ENCODE results near the gene NR4A1.

The NR4A1 gene

DNA sequence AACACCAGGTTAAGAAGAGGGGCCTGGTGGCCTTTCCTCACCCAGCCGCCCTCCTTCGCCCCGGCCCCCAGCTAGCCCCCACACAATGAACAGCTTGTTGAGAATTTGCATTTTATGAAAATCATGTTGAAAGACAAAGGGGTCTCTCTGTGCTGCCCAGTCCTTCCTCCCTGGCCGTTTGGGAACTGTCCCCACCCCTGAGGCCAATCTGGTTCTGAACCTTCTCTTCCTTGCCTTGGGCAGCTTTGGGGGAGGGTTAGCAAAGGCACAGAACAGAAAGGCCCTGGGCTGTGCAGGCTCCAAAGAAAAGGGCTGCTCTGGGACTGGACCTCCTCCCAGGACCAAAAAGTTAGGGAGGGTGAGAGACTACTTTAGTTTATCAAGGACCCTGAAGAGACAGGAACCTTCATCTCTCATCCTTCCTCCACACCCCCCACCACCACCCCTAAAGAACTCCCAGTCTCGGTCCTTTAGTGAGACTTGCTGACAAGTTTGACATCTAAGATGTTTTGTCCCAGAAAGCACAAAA lies 43.2 kb upstream of the NR4A1 start:
- H3K27me3 ChIP-seq (ENCODE audit: control insufficient read depth in 2 of 2, insufficient read depth in 2 of 2, low read length in 2 of 2): peaks cover 8 to 13% of the 10 kb centered on the region in 2 donors
- H3K9me3 ChIP-seq (ENCODE audit: control insufficient read depth in 2 of 2, low read length in 2 of 2): no peaks in the 10 kb centered on the region
- H3K4me3 ChIP-seq (ENCODE audit: low read length in 2 of 2): peak overlapping the region; percentile 60 to 67
- peak overlapping the region; percentile 65 to 79 for H3K27ac ChIP-seq (ENCODE audit: low read depth in 2 of 2, low read length in 2 of 2)
- peak overlapping the region in 1 of 2 donors; percentile 72 for H3K9ac ChIP-seq (ENCODE audit: low read depth in 1 of 2, low read length in 2 of 2)
- peaks cover 11 to 21% of the 10 kb centered on the region in 2 donors for H3K4me1 ChIP-seq (ENCODE audit: control insufficient read depth in 2 of 2, insufficient read depth in 2 of 2, low read length in 2 of 2)
- no peaks in the 10 kb centered on the region for H3K36me3 ChIP-seq (ENCODE audit: control insufficient read depth in 2 of 2, insufficient read depth in 2 of 2, low read length in 2 of 2)

DNA sequence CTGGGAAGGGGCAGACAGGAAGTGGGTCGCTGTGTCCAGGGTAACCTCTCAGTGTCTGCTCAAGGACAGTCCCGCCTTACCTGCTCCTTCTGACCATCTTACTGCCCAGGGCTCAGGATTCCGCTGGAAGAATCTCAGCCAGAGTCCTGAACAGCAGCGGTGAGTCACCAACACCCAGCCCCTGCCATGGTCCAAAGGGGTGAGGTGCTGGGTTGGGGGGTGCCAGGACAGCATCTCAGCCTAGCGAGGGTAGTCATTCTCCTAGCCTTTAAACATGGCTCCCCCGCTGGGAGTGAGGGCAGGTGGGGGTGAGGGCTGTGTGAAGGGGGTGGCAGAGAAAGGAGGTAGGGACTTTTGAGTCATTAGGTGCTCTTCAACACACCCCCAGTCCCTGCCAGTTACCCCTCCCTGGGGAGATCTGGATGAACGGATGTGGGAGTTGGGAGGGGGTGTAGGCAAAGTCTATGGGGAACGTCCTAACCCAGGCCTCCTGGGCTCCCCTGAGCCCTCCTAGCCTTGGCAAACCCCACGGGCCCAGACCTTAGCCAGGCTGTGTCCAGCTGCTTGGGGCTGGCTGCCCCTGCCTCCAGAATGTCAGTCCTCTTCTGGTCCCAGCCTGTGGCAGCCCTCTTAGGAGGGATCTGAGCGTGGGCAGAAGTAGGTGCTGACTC lies 42.0 kb upstream of the NR4A1 start:
- H3K4me1 ChIP-seq (ENCODE audit: control insufficient read depth in 2 of 2, insufficient read depth in 2 of 2, low read length in 2 of 2): peaks cover 11 to 21% of the 10 kb centered on the region in 2 donors
- H3K9me3 ChIP-seq (ENCODE audit: control insufficient read depth in 2 of 2, low read length in 2 of 2): no peaks in the 10 kb centered on the region
- H3K9ac ChIP-seq (ENCODE audit: low read depth in 1 of 2, low read length in 2 of 2): no peak overlapping the region
- H3K36me3 ChIP-seq (ENCODE audit: control insufficient read depth in 2 of 2, insufficient read depth in 2 of 2, low read length in 2 of 2): peaks cover 3 to 5% of the 10 kb centered on the region in 2 donors
- H3K27me3 ChIP-seq (ENCODE audit: control insufficient read depth in 2 of 2, insufficient read depth in 2 of 2, low read length in 2 of 2): peaks cover 8 to 13% of the 10 kb centered on the region in 2 donors
- peak overlapping the region; percentile 77 to 79 for H3K27ac ChIP-seq (ENCODE audit: low read depth in 2 of 2, low read length in 2 of 2)
- H3K4me3 ChIP-seq (ENCODE audit: low read length in 2 of 2): peak overlapping the region in 1 of 2 donors; percentile 67

DNA sequence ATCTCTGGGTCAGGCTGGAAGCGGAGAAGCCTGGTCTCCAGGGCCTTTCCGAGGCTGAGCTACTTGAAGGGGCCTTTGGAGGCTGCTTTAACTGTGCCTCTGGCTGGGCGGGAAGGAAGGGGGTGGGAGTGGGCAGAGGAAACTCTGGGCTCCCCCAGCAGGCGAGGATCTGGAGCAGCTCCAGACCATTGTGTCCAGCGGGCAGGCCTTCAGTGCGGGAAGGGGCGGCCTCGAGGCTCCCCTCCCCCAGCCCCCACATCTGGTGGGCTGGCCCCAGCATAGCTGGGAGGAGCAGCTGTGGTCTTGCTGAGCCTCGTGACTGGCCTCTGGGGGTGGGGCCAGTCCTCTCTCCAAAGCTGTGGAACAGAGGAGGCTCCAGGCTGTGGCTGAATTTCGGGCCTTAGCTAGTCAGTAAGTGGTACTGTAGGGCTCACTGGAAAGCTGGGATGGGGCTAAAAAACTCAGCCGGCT lies 41.1 kb upstream of the NR4A1 start:
- peaks cover 11 to 21% of the 10 kb centered on the region in 2 donors for H3K4me1 ChIP-seq (ENCODE audit: control insufficient read depth in 2 of 2, insufficient read depth in 2 of 2, low read length in 2 of 2)
- H3K9ac ChIP-seq (ENCODE audit: low read depth in 1 of 2, low read length in 2 of 2): peak overlapping the region; percentile 13 to 52
- no peak overlapping the region for H3K4me3 ChIP-seq (ENCODE audit: low read length in 2 of 2)
- peaks cover 3 to 5% of the 10 kb centered on the region in 2 donors for H3K36me3 ChIP-seq (ENCODE audit: control insufficient read depth in 2 of 2, insufficient read depth in 2 of 2, low read length in 2 of 2)
- H3K27ac ChIP-seq (ENCODE audit: low read depth in 2 of 2, low read length in 2 of 2): peak overlapping the region; percentile 77 to 79
- H3K9me3 ChIP-seq (ENCODE audit: control insufficient read depth in 2 of 2, low read length in 2 of 2): no peaks in the 10 kb centered on the region
- H3K27me3 ChIP-seq (ENCODE audit: control insufficient read depth in 2 of 2, insufficient read depth in 2 of 2, low read length in 2 of 2): peaks cover 9 to 15% of the 10 kb centered on the region in 2 donors

DNA sequence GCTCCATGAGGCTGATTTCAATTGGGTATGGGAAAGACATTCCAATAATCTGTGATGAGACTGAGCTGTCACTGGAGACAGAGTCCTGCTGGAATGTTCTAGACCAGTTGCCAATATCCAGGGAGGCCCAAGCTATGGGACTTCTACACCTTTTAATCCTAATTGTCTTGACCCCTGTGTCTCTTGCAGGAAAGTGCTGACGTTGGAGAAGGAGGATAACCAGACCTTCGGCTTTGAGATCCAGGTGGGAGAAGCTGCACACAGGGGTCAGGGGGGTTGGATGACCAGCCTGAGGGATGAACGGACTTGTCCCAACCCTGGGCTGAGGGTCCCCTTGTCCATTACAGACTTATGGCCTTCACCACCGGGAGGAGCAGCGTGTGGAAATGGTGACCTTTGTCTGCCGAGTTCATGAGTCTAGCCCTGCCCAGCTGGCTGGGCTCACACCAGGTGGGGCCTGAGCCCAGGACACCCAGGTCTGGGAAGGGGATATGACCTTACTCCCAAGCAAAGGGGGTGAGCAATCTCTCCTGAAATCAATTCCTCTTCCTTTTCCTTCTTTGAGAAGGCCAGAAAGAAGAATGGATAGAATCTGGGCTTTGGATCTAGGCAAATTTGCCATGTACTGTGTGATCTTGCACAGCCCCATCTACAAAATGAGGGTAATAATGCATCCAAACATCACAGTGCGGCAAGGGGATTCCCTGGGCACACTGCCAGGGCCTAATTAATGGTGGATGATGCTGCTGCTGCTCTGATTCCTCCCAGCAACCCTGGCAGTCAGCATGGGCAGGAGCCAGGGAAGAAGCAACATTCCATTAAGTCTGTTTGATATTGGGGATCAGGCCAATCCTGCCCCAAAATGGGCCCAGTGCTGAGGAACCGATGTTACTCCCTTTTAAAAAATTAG lies 40.3 kb upstream of the NR4A1 start:
- no peak overlapping the region for H3K4me3 ChIP-seq (ENCODE audit: low read length in 2 of 2)
- H3K36me3 ChIP-seq (ENCODE audit: control insufficient read depth in 2 of 2, insufficient read depth in 2 of 2, low read length in 2 of 2): peaks cover 3 to 5% of the 10 kb centered on the region in 2 donors
- peaks cover 10 to 21% of the 10 kb centered on the region in 2 donors for H3K4me1 ChIP-seq (ENCODE audit: control insufficient read depth in 2 of 2, insufficient read depth in 2 of 2, low read length in 2 of 2)
- peaks cover 4 to 8% of the 10 kb centered on the region in 2 donors for H3K27me3 ChIP-seq (ENCODE audit: control insufficient read depth in 2 of 2, insufficient read depth in 2 of 2, low read length in 2 of 2)
- peak overlapping the region in 1 of 2 donors; percentile 13 for H3K9ac ChIP-seq (ENCODE audit: low read depth in 1 of 2, low read length in 2 of 2)
- H3K27ac ChIP-seq (ENCODE audit: low read depth in 2 of 2, low read length in 2 of 2): peak overlapping the region; percentile 77 to 79
- H3K9me3 ChIP-seq (ENCODE audit: control insufficient read depth in 2 of 2, low read length in 2 of 2): no peaks in the 10 kb centered on the region

DNA sequence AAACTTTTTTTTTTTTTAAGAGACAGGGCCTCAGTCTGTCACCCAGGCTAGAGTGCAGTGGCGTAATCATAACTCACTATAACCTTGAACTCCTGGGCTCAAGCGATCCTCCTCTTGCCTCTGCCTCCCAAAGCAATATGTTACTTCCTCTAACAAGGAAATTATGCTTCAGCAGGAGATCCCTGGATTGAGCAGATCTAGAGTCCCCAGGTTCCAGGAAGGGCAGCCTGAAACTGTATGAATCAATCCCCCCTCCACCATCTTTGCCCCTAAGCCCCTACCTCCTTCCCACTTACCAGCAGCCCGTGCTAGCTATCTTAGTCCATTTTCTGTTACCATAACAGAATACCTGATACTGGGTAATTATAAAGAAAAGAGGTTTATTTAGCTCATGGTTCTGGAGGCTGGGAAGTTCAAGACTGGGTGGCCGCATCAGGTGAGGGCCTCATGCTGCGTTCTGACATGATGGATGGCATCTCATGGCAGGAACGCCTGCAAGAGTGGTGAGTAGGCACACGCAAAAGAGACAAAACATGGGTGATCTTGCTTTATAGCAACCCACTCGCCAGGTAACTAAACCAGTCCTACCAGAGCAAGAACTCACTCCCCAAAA lies 39.5 kb upstream of the NR4A1 start:
- Histone ChIP-seq H3K27me3 (ENCODE audit: control insufficient read depth in 2 of 2, insufficient read depth in 2 of 2, low read length in 2 of 2) (peaks cover 3 to 5% of the 10 kb centered on the region in 2 donors), H3K9me3 (ENCODE audit: control insufficient read depth in 2 of 2, low read length in 2 of 2) (no peaks in the 10 kb centered on the region), H3K36me3 (ENCODE audit: control insufficient read depth in 2 of 2, insufficient read depth in 2 of 2, low read length in 2 of 2) (peaks cover 3 to 5% of the 10 kb centered on the region in 2 donors), H3K27ac (ENCODE audit: low read depth in 2 of 2, low read length in 2 of 2) (no peak overlapping the region), H3K9ac (ENCODE audit: low read depth in 1 of 2, low read length in 2 of 2) (no peak overlapping the region), H3K4me3 (ENCODE audit: low read length in 2 of 2) (no peak overlapping the region), H3K4me1 (ENCODE audit: control insufficient read depth in 2 of 2, insufficient read depth in 2 of 2, low read length in 2 of 2) (peaks cover 5 to 21% of the 10 kb centered on the region in 2 donors)

DNA sequence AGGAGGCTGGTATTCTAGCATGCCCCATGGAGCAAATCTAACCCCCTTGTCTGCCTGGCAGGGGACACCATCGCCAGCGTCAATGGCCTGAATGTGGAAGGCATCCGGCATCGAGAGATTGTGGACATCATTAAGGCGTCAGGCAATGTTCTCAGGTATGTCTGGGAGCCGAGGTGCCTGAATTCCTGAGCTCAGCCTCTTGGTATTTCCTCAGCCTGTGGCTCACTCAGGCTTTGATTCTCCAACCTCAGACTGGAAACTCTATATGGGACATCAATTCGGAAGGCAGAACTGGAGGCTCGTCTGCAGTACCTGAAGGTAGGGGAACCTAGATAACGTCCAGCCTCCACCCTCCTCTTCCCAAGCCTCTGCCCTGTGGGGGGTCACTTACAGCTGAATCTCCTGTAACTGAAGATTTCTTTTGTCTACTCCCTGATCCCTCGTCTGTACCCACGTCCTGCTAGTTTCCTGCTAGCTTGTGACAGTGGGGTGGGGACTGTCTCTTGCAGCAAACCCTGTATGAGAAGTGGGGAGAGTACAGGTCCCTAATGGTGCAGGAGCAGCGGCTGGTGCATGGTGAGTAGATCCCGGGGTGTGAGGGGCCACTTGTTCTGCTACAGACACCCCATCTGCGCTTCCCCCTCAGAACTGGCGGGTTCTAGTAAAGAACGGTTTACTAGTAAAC lies 37.5 kb upstream of the NR4A1 start:
- H3K4me1 ChIP-seq (ENCODE audit: control insufficient read depth in 2 of 2, insufficient read depth in 2 of 2, low read length in 2 of 2): peaks cover 5 to 15% of the 10 kb centered on the region in 2 donors
- H3K9ac ChIP-seq (ENCODE audit: low read depth in 1 of 2, low read length in 2 of 2): no peak overlapping the region
- H3K9me3 ChIP-seq (ENCODE audit: control insufficient read depth in 2 of 2, low read length in 2 of 2): no peaks in the 10 kb centered on the region
- H3K27me3 ChIP-seq (ENCODE audit: control insufficient read depth in 2 of 2, insufficient read depth in 2 of 2, low read length in 2 of 2): peaks cover 3 to 6% of the 10 kb centered on the region in 2 donors
- no peak overlapping the region for H3K27ac ChIP-seq (ENCODE audit: low read depth in 2 of 2, low read length in 2 of 2)
- no peak overlapping the region for H3K4me3 ChIP-seq (ENCODE audit: low read length in 2 of 2)
- peaks cover 3 to 5% of the 10 kb centered on the region in 2 donors for H3K36me3 ChIP-seq (ENCODE audit: control insufficient read depth in 2 of 2, insufficient read depth in 2 of 2, low read length in 2 of 2)

DNA sequence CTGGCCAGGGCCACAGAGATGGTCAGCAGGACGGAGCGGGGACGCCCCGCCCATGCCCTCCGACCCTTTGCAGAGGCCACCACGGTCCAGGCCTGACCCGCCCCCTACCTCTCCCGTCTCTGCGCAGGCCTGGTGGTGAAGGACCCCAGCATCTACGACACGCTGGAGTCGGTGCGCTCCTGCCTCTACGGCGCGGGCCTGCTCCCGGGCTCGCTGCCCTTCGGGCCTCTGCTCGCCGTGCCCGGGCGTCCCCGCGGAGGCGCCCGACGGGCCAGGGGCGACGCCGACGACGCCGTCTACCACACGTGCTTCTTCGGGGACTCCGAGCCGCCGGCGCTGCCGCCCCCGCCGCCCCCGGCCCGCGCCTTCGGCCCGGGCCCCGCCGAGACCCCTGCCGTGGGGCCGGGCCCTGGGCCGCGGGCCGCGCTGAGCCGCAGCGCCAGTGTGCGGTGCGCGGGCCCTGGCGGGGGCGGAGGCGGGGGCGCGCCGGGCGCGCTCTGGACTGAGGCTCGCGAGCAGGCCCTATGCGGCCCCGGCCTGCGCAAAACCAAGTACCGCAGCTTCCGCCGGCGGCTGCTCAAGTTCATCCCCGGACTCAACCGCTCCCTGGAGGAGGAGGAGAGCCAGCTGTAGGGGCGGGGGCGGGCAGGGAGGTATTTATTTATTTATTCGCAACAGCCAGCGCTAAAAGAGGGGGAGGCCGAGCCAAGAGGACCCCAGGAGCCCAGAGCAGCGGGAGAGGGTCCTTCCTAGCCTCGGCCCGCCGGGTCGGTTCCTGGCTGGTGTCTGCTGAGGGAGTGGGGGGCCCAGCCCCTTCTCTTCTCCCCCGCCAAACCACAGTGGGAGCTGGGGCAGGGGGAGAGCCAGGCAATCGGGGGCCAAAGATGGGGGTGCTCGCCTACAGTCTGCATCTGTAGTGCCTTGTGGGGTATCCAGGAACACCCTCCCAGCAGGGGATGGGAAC lies 36.4 kb upstream of the NR4A1 start:
- Histone ChIP-seq H3K4me1 (ENCODE audit: control insufficient read depth in 2 of 2, insufficient read depth in 2 of 2, low read length in 2 of 2) (peaks cover 5 to 8% of the 10 kb centered on the region in 2 donors), H3K27ac (ENCODE audit: low read depth in 2 of 2, low read length in 2 of 2) (no peak overlapping the region), H3K36me3 (ENCODE audit: control insufficient read depth in 2 of 2, insufficient read depth in 2 of 2, low read length in 2 of 2) (peaks cover 3 to 5% of the 10 kb centered on the region in 2 donors)

DNA sequence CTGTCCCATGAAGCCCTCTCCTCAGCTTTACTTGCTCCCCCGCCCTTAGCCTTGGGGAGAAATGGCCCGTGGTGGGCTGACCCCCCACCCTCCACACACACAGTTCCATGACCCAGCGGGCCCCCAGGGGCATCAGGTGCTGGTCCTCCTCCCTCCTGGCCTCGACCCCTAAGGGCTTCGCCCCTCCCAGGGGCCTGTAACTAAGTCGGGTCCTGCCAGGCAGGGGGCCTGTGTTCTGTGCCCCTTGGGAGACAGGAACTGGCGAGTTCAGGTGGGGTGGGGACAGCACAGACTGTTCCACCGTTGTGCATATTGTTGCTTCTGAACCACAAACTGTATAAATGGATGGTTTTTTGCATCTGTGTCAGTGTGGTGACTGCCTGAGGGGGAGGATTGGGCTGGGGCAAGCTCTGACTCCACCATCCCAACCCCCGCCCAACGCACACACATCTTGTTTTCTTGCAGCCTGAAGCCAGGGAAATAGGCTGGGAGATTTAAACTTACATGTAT lies 35.7 kb upstream of the NR4A1 start:
- Histone ChIP-seq H3K9me3 (ENCODE audit: control insufficient read depth in 2 of 2, low read length in 2 of 2) (no peaks in the 10 kb centered on the region), H3K27ac (ENCODE audit: low read depth in 2 of 2, low read length in 2 of 2) (no peak overlapping the region)

More for the DNA sequence above, 36.4 kb upstream of the NR4A1 start:
- H3K9ac ChIP-seq (ENCODE audit: low read depth in 1 of 2, low read length in 2 of 2): no peak overlapping the region
- H3K27me3 ChIP-seq (ENCODE audit: control insufficient read depth in 2 of 2, insufficient read depth in 2 of 2, low read length in 2 of 2): peaks cover 6% of the 10 kb centered on the region in 2 donors
- no peaks in the 10 kb centered on the region for H3K9me3 ChIP-seq (ENCODE audit: control insufficient read depth in 2 of 2, low read length in 2 of 2)
- H3K4me3 ChIP-seq (ENCODE audit: low read length in 2 of 2): no peak overlapping the region

More for the DNA sequence above, 35.7 kb upstream of the NR4A1 start:
- no peak overlapping the region for H3K9ac ChIP-seq (ENCODE audit: low read depth in 1 of 2, low read length in 2 of 2)
- peaks cover 3 to 5% of the 10 kb centered on the region in 2 donors for H3K36me3 ChIP-seq (ENCODE audit: control insufficient read depth in 2 of 2, insufficient read depth in 2 of 2, low read length in 2 of 2)
- peaks cover 6 to 9% of the 10 kb centered on the region in 2 donors for H3K4me1 ChIP-seq (ENCODE audit: control insufficient read depth in 2 of 2, insufficient read depth in 2 of 2, low read length in 2 of 2)
- no peak overlapping the region for H3K4me3 ChIP-seq (ENCODE audit: low read length in 2 of 2)
- H3K27me3 ChIP-seq (ENCODE audit: control insufficient read depth in 2 of 2, insufficient read depth in 2 of 2, low read length in 2 of 2): peaks cover 6 to 8% of the 10 kb centered on the region in 2 donors
